A549 (cell line): ENCODE results near the gene MYO10. TPM values are rescaled to one million over a fixed set of nuclear protein-coding genes. Genes with fewer than 3 reads are reported as not detected.

Experiments
- ATAC-seq, 2 experiments: fragments of 200-7000 bp in 1 of 2; fragments of >200 bp in 1 of 2; cut with Nextera tagmentation in 1 of 2; cut with Tn5 transposase in 1 of 2; 3 replicates each; pipeline versions ENCODE4 v1.8.0 to v1.9.1; 2018 to 2020; ENCODE audit warnings: mild to moderate bottlenecking in 1 of 2, moderate library complexity in 1 of 2
- CTCF ChIA-PET: fragments of 300-600 bp; sonication (Branson Sonifier 250); formaldehyde crosslinking; extraction: SDS; loops from one replicate; lab custom pipeline; 2021; ENCODE audit warnings: antibody characterized with exemption, inconsistent platforms; lab: Yijun Ruan, JAX
- POLR2A ChIA-PET: fragments of 350-600 bp; formaldehyde crosslinking; extraction: SDS; loops from one replicate; lab custom pipeline; 2021; ENCODE audit warnings: antibody characterized with exemption, inconsistent platforms; lab: Yijun Ruan, JAX
- DNase-seq, 2 experiments: peaks; one replicate each; pipeline versions ENCODE4 v3.0.0 to v3.0.0-alpha.2; 2011 to 2016; ENCODE audit warnings: low read depth in 1 of 2, low spot score in 1 of 2
- FAIRE-seq: peaks from 2 replicates; lab custom pipeline; 2011; peaks lifted over from hg19 to GRCh38; lab: Jason Lieb, UNC
- H3K27ac ChIP-seq, 2 experiments: fragments of >200 bp; sonication (Bioruptor Twin); formaldehyde crosslinking; 3 replicates each; pipeline ENCODE4 v1.5.1; 2016 to 2017
- H3K4me1 ChIP-seq: fragments of >200 bp; sonication (Bioruptor Twin); formaldehyde crosslinking; 3 replicates; pipeline ENCODE4 v1.6.1; 2016
- H3K4me2 ChIP-seq: fragments of >200 bp; sonication (Bioruptor Twin); formaldehyde crosslinking; 3 replicates; pipeline ENCODE4 v1.6.1; 2016
- H3K4me3 ChIP-seq: fragments of >200 bp; sonication (Bioruptor Twin); formaldehyde crosslinking; 3 replicates; pipeline ENCODE4 v1.5.1; 2016
- H3K9me3 ChIP-seq: fragments of >200 bp; sonication (Bioruptor Twin); formaldehyde crosslinking; 3 replicates; pipeline ENCODE4 v1.6.1; 2016
- BHLHE40 ChIP-seq: IDR thresholded peaks from 2 replicates; pipeline ENCODE4 v1.6.1; 2012; ENCODE audit warnings: low read depth, low read length, inconsistent platforms
- CEBPB ChIP-seq, 2 experiments: fragments of >200 bp in 1 of 2; sonication (Bioruptor Twin) in 1 of 2; formaldehyde crosslinking in 1 of 2; IDR thresholded peaks; 2 replicates each; pipeline ENCODE4 v1.6.1; 2012 to 2016
- CHD4 ChIP-seq: fragments of 200-600 bp; sonication (generic); IDR thresholded peaks from 2 replicates; pipeline ENCODE4 v1.6.1; 2016; ENCODE audit warnings: antibody characterized with exemption, mild to moderate bottlenecking, borderline replicate concordance
- EHF ChIP-seq: fragments of 250-450 bp; sonication (Bioruptor Pico); IDR thresholded peaks from 2 replicates; pipeline ENCODE4 v1.5.0; 2020; ENCODE audit warnings: mild to moderate bottlenecking
- EHMT2 ChIP-seq: fragments of 200-600 bp; sonication (generic); IDR thresholded peaks from 2 replicates; pipeline ENCODE4 v1.6.1; 2016; ENCODE audit warnings: antibody characterized with exemption, low read depth, mild to moderate bottlenecking, moderate library complexity
- ESRRA ChIP-seq: fragments of 150-350 bp; IDR thresholded peaks from 2 replicates; pipeline ENCODE4 v1.6.1; 2014; ENCODE audit warnings: mild to moderate bottlenecking, low read length, borderline replicate concordance
- FOSL2 ChIP-seq, 2 experiments: fragments of 450-650 bp in 1 of 2; fragments of >200 bp in 1 of 2; sonication (Bioruptor Twin) in 1 of 2; formaldehyde crosslinking; IDR thresholded peaks; 2 replicates each; pipeline versions ENCODE4 v1.5.0 to v1.6.1; 2016 to 2020; ENCODE audit warnings: mild to moderate bottlenecking in 1 of 2, moderate library complexity in 1 of 2
- GATA3 ChIP-seq: IDR thresholded peaks from 2 replicates; pipeline ENCODE4 v1.6.1; 2012; ENCODE audit warnings: borderline replicate concordance
- HDAC2 ChIP-seq: fragments of 200-600 bp; sonication (generic); IDR thresholded peaks from 2 replicates; pipeline ENCODE4 v1.6.1; 2016
- JUN ChIP-seq, 2 experiments: fragments of >200 bp; sonication (Bioruptor Twin); formaldehyde crosslinking; IDR thresholded peaks; 2 replicates in 1 of 2; 3 replicates in 1 of 2; pipeline ENCODE4 v1.6.1; 2016 to 2017
- JUNB ChIP-seq: fragments of >200 bp; sonication (Bioruptor Twin); formaldehyde crosslinking; IDR thresholded peaks from 2 replicates; pipeline ENCODE4 v1.6.1; 2016
- KDM5A ChIP-seq: fragments of 200-600 bp; sonication (generic); IDR thresholded peaks from 2 replicates; pipeline ENCODE4 v1.6.1; 2016; ENCODE audit warnings: antibody characterized with exemption, mild to moderate bottlenecking
- MAFK ChIP-seq: fragments of 450-650 bp; IDR thresholded peaks from 2 replicates; pipeline ENCODE4 v1.6.1; 2014; ENCODE audit not compliant: partially characterized antibody
- MAZ ChIP-seq: fragments of 150-350 bp; IDR thresholded peaks from 2 replicates; pipeline ENCODE4 v1.6.1; 2014; ENCODE audit warnings: antibody characterized with exemption, low read depth, low read length, borderline replicate concordance
- NFE2L2 ChIP-seq: fragments of 150-350 bp; conservative IDR thresholded peaks from 2 replicates; pipeline ENCODE4 v1.6.1; 2014; ENCODE audit warnings: low read length
- NR3C1 ChIP-seq: fragments of >200 bp; sonication (Bioruptor Twin); formaldehyde crosslinking; IDR thresholded peaks from 3 replicates; pipeline ENCODE4 v1.6.1; 2017
- POLR2A ChIP-seq: IDR thresholded peaks from 2 replicates; pipeline ENCODE4 v1.6.1; 2012; ENCODE audit warnings: mild to moderate bottlenecking, low read length
- TFCP2L1 ChIP-seq: fragments of 250-450 bp; sonication (Bioruptor Pico); IDR thresholded peaks from 2 replicates; pipeline ENCODE4 v1.5.0; 2021; ENCODE audit warnings: mild to moderate bottlenecking
- TP53 ChIP-seq: fragments of 250-450 bp; sonication (Bioruptor Pico); IDR thresholded peaks from 2 replicates; pipeline ENCODE4 v1.5.0; 2021; ENCODE audit warnings: mild to moderate bottlenecking, moderate library complexity
- ZC3H11A ChIP-seq: fragments of 450-650 bp; IDR thresholded peaks from 2 replicates; pipeline ENCODE4 v1.6.1; 2014; ENCODE audit warnings: antibody characterized with exemption, mild to moderate bottlenecking
- WGBS: methylation state at CpG from one replicate; pipeline ENCODE4 v1.1.6; 2017; ENCODE audit errors: missing lambda C conversion rate; 5-methylcytosine and 5-hydroxymethylcytosine counted together
- polyA plus RNA-seq, 4 experiments: library from polyadenylated mRNA; depleted of rRNA in 3 of 4; stranded (reverse); fragments of >200 nt; fragmentation: RNase III in 1 of 4; extraction: RNeasy Plus Mini Kit Qiagen cat#74134 plus additional on column Dnase treatment in 1 of 4; gene quantifications; 2 replicates in 3 of 4; 3 replicates in 1 of 4; pipeline ENCODE4 v1.2.3, GENCODE V29; 2011 to 2017
- TF ChIP-seq, protein P1 (sequence below): fragments of >200 bp; sonication (Bioruptor Twin); formaldehyde crosslinking; IDR thresholded peaks from 2 replicates; pipeline ENCODE4 v1.6.1; 2016
- TF ChIP-seq, protein P2 (sequence below): IDR thresholded peaks from 2 replicates; pipeline ENCODE4 v1.6.1; 2012
- TF ChIP-seq, protein P3 (sequence below): fragments of 450-650 bp; IDR thresholded peaks from 2 replicates; pipeline ENCODE4 v1.6.1; 2014; ENCODE audit warnings: antibody characterized with exemption
- TF ChIP-seq, protein P4 (sequence below): fragments of 200-600 bp; sonication (generic); IDR thresholded peaks from 2 replicates; pipeline ENCODE4 v1.6.1; 2016; ENCODE audit warnings: antibody characterized with exemption, mild to moderate bottlenecking, moderate library complexity

Gene MYO10
- polyA plus RNA-seq, 2 of the 4 experiments (the other 2 are of a cell fraction): 68.0 to 68.5 TPM

DNA sequence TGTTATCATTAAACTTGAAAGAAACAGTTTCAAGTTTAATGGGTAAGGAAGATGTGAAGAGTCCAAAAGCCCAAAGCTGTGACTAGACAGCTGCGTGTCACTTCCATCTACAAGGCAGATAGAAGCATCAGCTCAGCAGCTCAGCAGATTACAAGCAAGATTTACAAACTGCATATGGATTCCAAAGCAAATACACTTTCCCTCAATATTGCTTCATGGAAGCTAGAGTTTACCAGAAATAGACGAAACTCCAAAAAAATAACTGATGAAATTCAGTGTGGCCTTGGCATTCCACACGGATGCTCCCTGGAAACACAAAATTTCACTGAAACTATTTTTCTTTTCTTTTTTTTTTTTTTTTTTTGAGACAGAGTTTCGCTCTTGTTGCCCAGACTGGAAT, 17.9 kb downstream of the MYO10 start:
- Histone ChIP-seq H3K4me2 (peak overlapping the region; percentile 78), H3K4me1 (peaks cover 98% of the 10 kb centered on the region), H3K4me3 (no peak overlapping the region), H3K27ac (peak overlapping the region; percentile 75 to 82), H3K9me3 (no peaks in the 10 kb centered on the region)
- no peak for FAIRE-seq
- 68% methylated on average over 4 of the region's 4 CpGs for WGBS
- POLR2A ChIA-PET: interaction anchor here (0.7 kb wide), 2 partner anchors 14 to 20 kb away, joined by 3 to 5 read pairs; no protein-coding TSS in a partner anchor
- no peak for ATAC-seq
- no peak for DNase-seq
- no peak for TF ChIP-seq EHF (CRISPR knock-in tag)
- TF ChIP-seq, protein P1, sequence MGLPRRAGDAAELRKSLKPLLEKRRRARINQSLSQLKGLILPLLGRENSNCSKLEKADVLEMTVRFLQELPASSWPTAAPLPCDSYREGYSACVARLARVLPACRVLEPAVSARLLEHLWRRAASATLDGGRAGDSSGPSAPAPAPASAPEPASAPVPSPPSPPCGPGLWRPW: no peak
- no peak for TF ChIP-seq KDM5A
- no peak for TF ChIP-seq ESRRA
- no peak for TF ChIP-seq TP53
- TF ChIP-seq MAZ: no peak
- TF ChIP-seq EHMT2: no peak
- no peak for TF ChIP-seq CEBPB (IDR thresholded peaks at IDR 0.05)
- TF ChIP-seq, protein P2, sequence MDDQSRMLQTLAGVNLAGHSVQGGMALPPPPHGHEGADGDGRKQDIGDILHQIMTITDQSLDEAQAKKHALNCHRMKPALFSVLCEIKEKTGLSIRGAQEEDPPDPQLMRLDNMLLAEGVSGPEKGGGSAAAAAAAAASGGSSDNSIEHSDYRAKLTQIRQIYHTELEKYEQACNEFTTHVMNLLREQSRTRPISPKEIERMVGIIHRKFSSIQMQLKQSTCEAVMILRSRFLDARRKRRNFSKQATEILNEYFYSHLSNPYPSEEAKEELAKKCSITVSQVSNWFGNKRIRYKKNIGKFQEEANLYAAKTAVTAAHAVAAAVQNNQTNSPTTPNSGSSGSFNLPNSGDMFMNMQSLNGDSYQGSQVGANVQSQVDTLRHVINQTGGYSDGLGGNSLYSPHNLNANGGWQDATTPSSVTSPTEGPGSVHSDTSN: no peak
- TF ChIP-seq POLR2A: no peak
- CTCF ChIA-PET: interaction anchor here (0.6 to 4.3 kb wide), 7 partner anchors 15 to 286 kb away, joined by 3 to 18 read pairs (median 4); no protein-coding TSS in a partner anchor

DNA sequence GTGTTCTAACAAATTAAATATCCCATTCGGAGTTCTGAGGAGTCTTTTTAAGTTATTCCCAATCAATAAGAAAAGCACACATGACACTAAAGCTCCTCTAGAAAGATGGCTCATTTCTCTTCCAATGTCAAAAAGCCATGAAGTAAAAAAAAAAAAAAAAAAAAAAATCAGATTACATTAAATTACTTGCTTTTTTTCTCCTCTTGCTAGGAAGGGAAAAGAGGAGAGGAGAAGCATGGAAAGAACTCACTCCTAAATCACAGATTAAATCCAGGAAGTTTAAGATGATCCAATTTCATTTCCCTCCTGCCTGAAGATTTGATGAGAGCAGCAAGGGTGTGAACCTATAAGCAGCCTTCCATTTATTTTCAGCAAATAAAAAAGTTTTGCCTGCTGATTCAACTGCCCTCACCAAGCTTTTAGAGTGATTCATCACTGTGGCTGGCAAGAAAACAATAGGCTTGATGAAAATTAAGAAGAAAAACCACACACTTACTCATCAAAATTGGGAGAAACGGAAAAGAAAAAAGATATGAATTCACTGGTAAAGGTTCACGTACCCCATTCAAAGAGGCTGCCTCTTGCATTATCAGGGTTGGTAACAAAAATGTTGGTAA, 19.7 kb downstream of the MYO10 start:
- TF ChIP-seq TFCP2L1 (CRISPR knock-in tag) (no peak), JUNB (peak; percentile 69), GATA3 (peak; percentile 24; the same call in 1 of the 2 replicates), FOSL2 (IDR thresholded peaks at IDR 0.05) (peak; percentile 70; the same call in 1 of the 2 replicates), FOSL2 (CRISPR knock-in tag; IDR thresholded peaks at IDR 0.05) (peak; percentile 82), MAFK (peak; percentile 57), HDAC2 (no peak), JUN (IDR thresholded peaks at IDR 0.05) (0 out of 5 replicates have a peak, but pooled peaks of 1 of the 2 experiments have one; percentile 27), EHF (CRISPR knock-in tag) (no peak), BHLHE40 (no peak), NR3C1 (no peak), NFE2L2 (no peak), ZC3H11A (no peak)
- TF ChIP-seq, protein P3, sequence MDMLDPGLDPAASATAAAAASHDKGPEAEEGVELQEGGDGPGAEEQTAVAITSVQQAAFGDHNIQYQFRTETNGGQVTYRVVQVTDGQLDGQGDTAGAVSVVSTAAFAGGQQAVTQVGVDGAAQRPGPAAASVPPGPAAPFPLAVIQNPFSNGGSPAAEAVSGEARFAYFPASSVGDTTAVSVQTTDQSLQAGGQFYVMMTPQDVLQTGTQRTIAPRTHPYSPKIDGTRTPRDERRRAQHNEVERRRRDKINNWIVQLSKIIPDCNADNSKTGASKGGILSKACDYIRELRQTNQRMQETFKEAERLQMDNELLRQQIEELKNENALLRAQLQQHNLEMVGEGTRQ: no peak
- H3K9me3 ChIP-seq: no peaks in the 10 kb centered on the region
- peaks cover 92% of the 10 kb centered on the region for H3K4me1 ChIP-seq
- H3K4me3 ChIP-seq: peak overlapping the region; percentile 14; the same call in 1 of the 3 replicates
- peak overlapping the region; percentile 75 to 82 for H3K27ac ChIP-seq
- H3K4me2 ChIP-seq: peak overlapping the region; percentile 78
- DNase-seq: peak in 1 of 2 experiments; percentile 66
- FAIRE-seq: no peak
- CTCF ChIA-PET: interaction anchor here (0.6 to 4.3 kb wide), 2 partner anchors 242 to 274 kb away, joined by 4 to 18 read pairs; no protein-coding TSS in a partner anchor
- ATAC-seq: peak; percentile 46 to 51; a peak in 3 of 6 replicates
- WGBS: 27% methylated on average over 3 of the region's 3 CpGs
- POLR2A ChIA-PET: no interaction called here

DNA sequence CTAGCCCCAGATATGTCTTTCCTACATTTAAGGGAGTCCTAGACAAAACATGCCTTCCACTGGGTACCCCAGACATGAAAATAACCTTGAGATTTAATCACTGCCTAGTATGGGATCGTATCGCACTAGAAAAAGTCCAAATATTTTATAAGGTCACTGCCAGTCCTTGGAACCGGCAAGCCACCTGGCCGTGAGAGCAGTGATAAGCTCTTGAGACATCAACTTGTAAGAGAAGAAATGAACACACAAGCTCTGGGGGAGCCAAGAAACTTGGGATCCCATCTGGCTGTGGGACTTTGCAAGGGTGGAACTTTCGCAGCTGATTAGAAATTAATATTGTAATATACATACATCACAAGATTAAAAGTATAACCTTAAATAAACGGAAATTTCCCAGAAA, 21.5 kb downstream of the MYO10 start:
- H3K4me1 ChIP-seq: peaks cover 90% of the 10 kb centered on the region
- DNase-seq: no peak
- CTCF ChIA-PET: interaction anchor here (1.6 to 2.8 kb wide), 2 partner anchors 17 to 58 kb away, joined by 3 to 12 read pairs; no protein-coding TSS in a partner anchor
- peak overlapping the region; percentile 66 for H3K4me2 ChIP-seq
- H3K9me3 ChIP-seq: no peaks in the 10 kb centered on the region
- ATAC-seq: no peak
- H3K27ac ChIP-seq: peak overlapping the region; percentile 26 to 82; a peak in 4 of 6 replicates
- no peak for TF ChIP-seq CHD4
- TF ChIP-seq, protein P4, sequence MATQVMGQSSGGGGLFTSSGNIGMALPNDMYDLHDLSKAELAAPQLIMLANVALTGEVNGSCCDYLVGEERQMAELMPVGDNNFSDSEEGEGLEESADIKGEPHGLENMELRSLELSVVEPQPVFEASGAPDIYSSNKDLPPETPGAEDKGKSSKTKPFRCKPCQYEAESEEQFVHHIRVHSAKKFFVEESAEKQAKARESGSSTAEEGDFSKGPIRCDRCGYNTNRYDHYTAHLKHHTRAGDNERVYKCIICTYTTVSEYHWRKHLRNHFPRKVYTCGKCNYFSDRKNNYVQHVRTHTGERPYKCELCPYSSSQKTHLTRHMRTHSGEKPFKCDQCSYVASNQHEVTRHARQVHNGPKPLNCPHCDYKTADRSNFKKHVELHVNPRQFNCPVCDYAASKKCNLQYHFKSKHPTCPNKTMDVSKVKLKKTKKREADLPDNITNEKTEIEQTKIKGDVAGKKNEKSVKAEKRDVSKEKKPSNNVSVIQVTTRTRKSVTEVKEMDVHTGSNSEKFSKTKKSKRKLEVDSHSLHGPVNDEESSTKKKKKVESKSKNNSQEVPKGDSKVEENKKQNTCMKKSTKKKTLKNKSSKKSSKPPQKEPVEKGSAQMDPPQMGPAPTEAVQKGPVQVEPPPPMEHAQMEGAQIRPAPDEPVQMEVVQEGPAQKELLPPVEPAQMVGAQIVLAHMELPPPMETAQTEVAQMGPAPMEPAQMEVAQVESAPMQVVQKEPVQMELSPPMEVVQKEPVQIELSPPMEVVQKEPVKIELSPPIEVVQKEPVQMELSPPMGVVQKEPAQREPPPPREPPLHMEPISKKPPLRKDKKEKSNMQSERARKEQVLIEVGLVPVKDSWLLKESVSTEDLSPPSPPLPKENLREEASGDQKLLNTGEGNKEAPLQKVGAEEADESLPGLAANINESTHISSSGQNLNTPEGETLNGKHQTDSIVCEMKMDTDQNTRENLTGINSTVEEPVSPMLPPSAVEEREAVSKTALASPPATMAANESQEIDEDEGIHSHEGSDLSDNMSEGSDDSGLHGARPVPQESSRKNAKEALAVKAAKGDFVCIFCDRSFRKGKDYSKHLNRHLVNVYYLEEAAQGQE: no peak
- TF ChIP-seq, all 56 proteins: peak for 0
- H3K4me3 ChIP-seq: no peak overlapping the region
- FAIRE-seq: no peak
- WGBS: 76% methylated on average over 6 of the region's 6 CpGs
- POLR2A ChIA-PET: interaction anchor here (0.6 kb wide), 1 partner anchor 102 kb away, joined by 4 read pairs; no protein-coding TSS in a partner anchor
